Neuronal stem cell (in vitro differentiated cells): ENCODE results near the gene MALRD1.

Experiments
- DNase-seq: peaks from one replicate; pipeline ENCODE4 v3.0.0-alpha.2; 2013; ENCODE audit warnings: low spot score
- H2AFZ ChIP-seq: one replicate; pipeline ENCODE4 v1.6.1; 2013; ENCODE audit warnings: mild to moderate bottlenecking, low read length, inconsistent platforms
- H2AK5ac ChIP-seq: 2 replicates; pipeline ENCODE4 v1.6.1; 2013; ENCODE audit warnings: low read depth, mild to moderate bottlenecking, inconsistent platforms, low read length, moderate library complexity, mixed read lengths
- H2BK120ac ChIP-seq: 2 replicates; pipeline ENCODE4 v1.6.1; 2013; ENCODE audit warnings: low read depth, mild to moderate bottlenecking, inconsistent platforms, low read length, moderate library complexity, mixed read lengths
- H2BK12ac ChIP-seq: one replicate; pipeline ENCODE4 v1.6.1; 2013; ENCODE audit warnings: low read length, inconsistent platforms
- H2BK15ac ChIP-seq: 2 replicates; pipeline ENCODE4 v1.6.1; 2013; ENCODE audit warnings: mild to moderate bottlenecking, low read length, inconsistent platforms, mixed read lengths
- H2BK5ac ChIP-seq: one replicate; pipeline ENCODE4 v1.6.1; 2013; ENCODE audit warnings: inconsistent platforms, mild to moderate bottlenecking, low read length, moderate library complexity
- H3K14ac ChIP-seq: one replicate; pipeline ENCODE4 v1.6.1; 2013; ENCODE audit warnings: low read length, inconsistent platforms
- H3K18ac ChIP-seq: 2 replicates; pipeline ENCODE4 v1.6.1; 2013; ENCODE audit warnings: low read length, inconsistent platforms
- H3K23ac ChIP-seq: 2 replicates; pipeline ENCODE4 v1.6.1; 2013; ENCODE audit warnings: low read depth, mild to moderate bottlenecking, mixed read lengths, low read length, inconsistent platforms; ENCODE audit not compliant: poor library complexity
- H3K27ac ChIP-seq: replicated peaks from 3 replicates; pipeline ENCODE4 v1.5.1; 2013; ENCODE audit warnings: low read length, inconsistent platforms
- H3K27me3 ChIP-seq, 3 experiments: 2 replicates each; pipeline ENCODE4 v1.6.1; 2013; ENCODE audit warnings: low read length in 3 of 3, mild to moderate bottlenecking in 2 of 3, inconsistent platforms in 1 of 3, low read depth in 1 of 3, mixed read lengths in 1 of 3, moderate library complexity in 1 of 3; ENCODE audit not compliant: control insufficient read depth in 3 of 3, insufficient read depth in 3 of 3
- H3K36me3 ChIP-seq, 2 donors: replicated peaks in 1 of 2; 2 replicates each; pipeline ENCODE4 v1.6.1; 2013; ENCODE audit warnings: low read length in 2 of 2; ENCODE audit not compliant: control insufficient read depth in 2 of 2, insufficient read depth in 2 of 2
- H3K4ac ChIP-seq: 2 replicates; pipeline ENCODE4 v1.6.1; 2013; ENCODE audit warnings: inconsistent platforms, mild to moderate bottlenecking, low read length, moderate library complexity
- H3K4me1 ChIP-seq, 2 donors: 1 replicate in 1 of 2; 2 replicates in 1 of 2; pipeline ENCODE4 v1.6.1; 2013; ENCODE audit warnings: low read length in 2 of 2, low read depth in 1 of 2; ENCODE audit not compliant: control insufficient read depth in 2 of 2, insufficient read depth in 1 of 2
- H3K4me2 ChIP-seq: one replicate; pipeline ENCODE4 v1.6.1; 2013; ENCODE audit warnings: mild to moderate bottlenecking, low read length, inconsistent platforms; ENCODE audit not compliant: insufficient read depth, poor library complexity, severe bottlenecking
- H3K4me3 ChIP-seq, 2 donors: 2 replicates each; pipeline ENCODE4 v1.5.1; 2013; ENCODE audit warnings: low read length in 2 of 2, mild to moderate bottlenecking in 2 of 2, inconsistent platforms in 1 of 2, moderate library complexity in 1 of 2
- H3K79me1 ChIP-seq: one replicate; pipeline ENCODE4 v1.6.1; 2013; ENCODE audit warnings: low read depth, mild to moderate bottlenecking, inconsistent platforms, low read length, moderate library complexity
- H3K9ac ChIP-seq: one replicate; pipeline ENCODE4 v1.6.1; 2013; ENCODE audit warnings: mild to moderate bottlenecking, low read depth, low read length, inconsistent platforms; ENCODE audit not compliant: poor library complexity
- H3K9me3 ChIP-seq, 2 donors: replicated peaks in 1 of 2; 2 replicates each; pipeline versions ENCODE3 to v1.6.1; 2013; ENCODE audit warnings: low read length in 2 of 2, mild to moderate bottlenecking in 2 of 2, inconsistent platforms in 1 of 2, low read depth in 1 of 2, mixed read lengths in 1 of 2, moderate library complexity in 1 of 2; ENCODE audit not compliant: control insufficient read depth in 2 of 2, insufficient read depth in 1 of 2
- H4K8ac ChIP-seq: one replicate; pipeline ENCODE4 v1.6.1; 2013; ENCODE audit warnings: low read depth, mild to moderate bottlenecking, inconsistent platforms, low read length, moderate library complexity
- H4K91ac ChIP-seq: one replicate; pipeline ENCODE4 v1.6.1; 2013; ENCODE audit warnings: low read length, low read depth, mild to moderate bottlenecking, inconsistent platforms; ENCODE audit not compliant: poor library complexity
- WGBS, 2 donors: extraction: QIAGEN DNeasy Blood & Tissue Kit; methylation state at CpG; one replicate each; pipeline ENCODE4 v1.1.7; 2013; ENCODE audit warnings: missing lambda C conversion rate in 2 of 2, mixed read lengths in 1 of 2; ENCODE audit not compliant: insufficient read length in 2 of 2, insufficient replicate concordance in 1 of 2; ENCODE audit errors: extremely low coverage in 2 of 2; 5-methylcytosine and 5-hydroxymethylcytosine counted together

The MALRD1 gene

DNA sequence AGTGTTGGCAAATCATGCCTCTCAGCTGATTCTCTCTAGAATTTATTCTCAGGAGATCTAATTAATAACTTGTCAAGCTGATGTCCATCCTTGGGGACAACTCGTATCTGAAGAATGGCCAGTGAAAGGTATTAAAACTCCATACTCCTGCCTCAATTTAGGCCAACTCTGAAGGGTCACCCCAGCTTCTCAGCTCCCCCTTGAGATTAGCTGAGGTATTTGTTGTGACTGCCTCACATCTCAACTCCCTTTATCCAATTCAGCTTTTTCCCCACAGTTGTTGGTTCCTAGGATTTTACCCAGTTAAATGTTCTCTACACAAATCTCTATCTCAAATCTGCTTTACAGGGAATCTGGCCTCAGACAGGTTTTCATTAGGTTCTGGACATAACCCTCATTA lies 182.4 kb downstream of the MALRD1 start:
- no CpG with 5 or more reads among the region's 1 CpG for WGBS, 2 donors
- Histone ChIP-seq H3K4me1 (no peaks in the 10 kb centered on the region), H2AK5ac (no peak overlapping the region), H4K8ac (no peak overlapping the region), H3K4me3 (no peak overlapping the region), H3K18ac (no peak overlapping the region), H3K4ac (no peak overlapping the region), H3K9me3 (no peaks in the 10 kb centered on the region), H3K27ac (no peak overlapping the region), H3K36me3 (no peaks in the 10 kb centered on the region), H2BK15ac (no peak overlapping the region), H2BK12ac (no peak overlapping the region), H3K79me1 (no peaks in the 10 kb centered on the region), H3K27me3 (no peaks in the 10 kb centered on the region), H3K4me2 (no peak overlapping the region), H4K91ac (no peak overlapping the region), H3K14ac (no peak overlapping the region), H2BK5ac (no peak overlapping the region), H3K9ac (no peak overlapping the region), H2BK120ac (no peak overlapping the region), H2AFZ (no peak overlapping the region), H3K23ac (no peak overlapping the region)
- DNase-seq = no peak

- Histone ChIP-seq H2BK12ac (no peak overlapping the region), H2BK120ac (no peak overlapping the region), H3K4me3 (no peak overlapping the region), H2BK15ac (no peak overlapping the region), H3K9me3 (no peaks in the 10 kb centered on the region), H3K23ac (no peak overlapping the region), H4K8ac (no peak overlapping the region), H3K14ac (no peak overlapping the region), H2BK5ac (no peak overlapping the region), H3K27me3 (no peaks in the 10 kb centered on the region), H3K36me3 (no peaks in the 10 kb centered on the region), H3K4me1 (peaks cover 0 to 4% of the 10 kb centered on the region in 2 donors), H3K27ac (no peak overlapping the region), H3K18ac (no peak overlapping the region), H2AK5ac (no peak overlapping the region), H3K9ac (no peak overlapping the region), H4K91ac (no peak overlapping the region), H3K4me2 (no peak overlapping the region), H3K79me1 (no peaks in the 10 kb centered on the region), H2AFZ (no peak overlapping the region), H3K4ac (no peak overlapping the region)
- no peak for DNase-seq
- WGBS, 2 donors = no CpG with 5 or more reads among the region's 2 CpGs
Observed at GRCh38 chr10:19245889-19246752, 197.5 kb downstream of the MALRD1 start.

- Histone ChIP-seq H3K14ac (no peak overlapping the region), H2BK5ac (no peak overlapping the region), H3K36me3 (no peaks in the 10 kb centered on the region), H3K4ac (no peak overlapping the region), H3K27me3 (no peaks in the 10 kb centered on the region), H2AFZ (no peak overlapping the region), H3K23ac (no peak overlapping the region), H4K8ac (no peak overlapping the region), H2BK12ac (no peak overlapping the region), H3K9ac (no peak overlapping the region), H3K4me1 (peaks cover 0 to 4% of the 10 kb centered on the region in 2 donors), H2BK15ac (no peak overlapping the region), H3K27ac (no peak overlapping the region), H3K18ac (no peak overlapping the region), H3K79me1 (no peaks in the 10 kb centered on the region), H3K9me3 (no peaks in the 10 kb centered on the region), H2BK120ac (no peak overlapping the region), H4K91ac (no peak overlapping the region), H3K4me3 (no peak overlapping the region), H2AK5ac (no peak overlapping the region), H3K4me2 (no peak overlapping the region)
- no peak for DNase-seq
- WGBS, 2 donors = no CpG with 5 or more reads among the region's 3 CpGs
Observed at GRCh38 chr10:19247843-19248242, 199.2 kb downstream of the MALRD1 start.

DNA sequence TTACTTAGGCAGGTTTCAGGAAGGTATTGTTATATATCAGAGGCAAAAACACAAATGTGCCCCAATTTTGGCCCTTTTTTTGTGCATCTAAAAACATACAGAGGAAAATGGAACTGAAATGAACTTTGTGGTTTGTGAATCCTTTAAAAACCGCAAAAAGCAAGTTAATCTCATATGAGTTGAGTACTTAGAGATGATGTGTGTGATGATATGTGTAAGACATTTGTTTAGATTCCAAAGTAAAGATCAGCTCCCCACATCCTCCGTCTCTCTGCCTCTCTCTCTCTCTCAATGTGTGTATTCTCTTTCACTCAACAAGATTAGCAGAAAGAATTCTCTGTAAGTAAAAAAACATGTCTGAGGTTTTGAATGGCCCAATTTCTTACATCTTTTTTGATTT lies 201.9 kb downstream of the MALRD1 start:
- no peak overlapping the region for H3K4ac ChIP-seq
- no peak overlapping the region for H2BK15ac ChIP-seq
- H3K4me1 ChIP-seq = peaks cover 0 to 4% of the 10 kb centered on the region in 2 donors
- H3K18ac ChIP-seq = no peak overlapping the region
- DNase-seq = no peak
- H3K79me1 ChIP-seq = no peaks in the 10 kb centered on the region
- no peak overlapping the region for H4K8ac ChIP-seq
- no peak overlapping the region for H3K27ac ChIP-seq
- no peak overlapping the region for H3K4me2 ChIP-seq
- no peak overlapping the region for H4K91ac ChIP-seq
- no peak overlapping the region for H3K4me3 ChIP-seq
- no peak overlapping the region for H2BK5ac ChIP-seq
- no CpG with 5 or more reads among the region's 2 CpGs for WGBS, 2 donors
- no peaks in the 10 kb centered on the region for H3K27me3 ChIP-seq
- H2AK5ac ChIP-seq = no peak overlapping the region
- H2BK12ac ChIP-seq = no peak overlapping the region
- no peak overlapping the region for H3K9ac ChIP-seq
- no peaks in the 10 kb centered on the region for H3K36me3 ChIP-seq
- no peaks in the 10 kb centered on the region for H3K9me3 ChIP-seq
- no peak overlapping the region for H3K23ac ChIP-seq
- no peak overlapping the region for H2AFZ ChIP-seq
- H2BK120ac ChIP-seq = no peak overlapping the region
- H3K14ac ChIP-seq = no peak overlapping the region
